Calu3 (cell line): ENCODE measurements around the gene PITPNM3. TPM values are rescaled to one million over a fixed set of nuclear protein-coding genes. Genes with fewer than 3 reads are reported as not detected.

ENCODE experiments used
- BruUV-seq: library from RNA; stranded (reverse); fragments of 400-500 nt; replicated peaks from 2 replicates; lab custom pipeline; 2021; lab: Mats Ljungman, UMichigan
- CTCF ChIA-PET: fragments of 300-600 bp; sonication (Branson Sonifier 250); formaldehyde crosslinking; loops from one replicate; lab custom pipeline; 2022; ENCODE audit warnings: antibody characterized with exemption; lab: Charles Lee
- DNase-seq: peaks from one replicate; pipeline ENCODE4 v3.0.0; 2022
- H3K27ac Mint-ChIP-seq: one replicate; pipeline ENCODE4 v1.8.0; 2022; ENCODE audit warnings: mixed read lengths; ENCODE audit not compliant: unreplicated experiment
- H3K27me3 Mint-ChIP-seq: one replicate; pipeline ENCODE4 v1.8.0; 2022; ENCODE audit warnings: mixed read lengths; ENCODE audit not compliant: unreplicated experiment
- H3K36me3 Mint-ChIP-seq: one replicate; pipeline ENCODE4 v1.8.0; 2022; ENCODE audit warnings: mild to moderate bottlenecking, moderate library complexity, mixed read lengths; ENCODE audit not compliant: insufficient read depth, unreplicated experiment
- H3K4me1 Mint-ChIP-seq: one replicate; pipeline ENCODE4 v1.8.0; 2022; ENCODE audit warnings: mild to moderate bottlenecking, low read depth, mixed read lengths; ENCODE audit not compliant: unreplicated experiment
- H3K4me3 Mint-ChIP-seq: one replicate; pipeline ENCODE4 v1.8.0; 2022; ENCODE audit warnings: mild to moderate bottlenecking, low read depth, moderate library complexity, mixed read lengths; ENCODE audit not compliant: unreplicated experiment
- H3K9me3 Mint-ChIP-seq: one replicate; pipeline ENCODE4 v1.8.0; 2022; ENCODE audit warnings: low read depth, mixed read lengths; ENCODE audit not compliant: unreplicated experiment
- intact Hi-C: fragments of 100-400 bp; cut with micrococcal nuclease; formaldehyde crosslinking; loops from one replicate; pipeline ENCODE4 v1.10.0; 2022; ENCODE audit not compliant: unreplicated experiment
- total RNA-seq: library from RNA; stranded (reverse); gene quantifications from 2 replicates; pipeline ENCODE4 v1.2.3, GENCODE V29; 2022
- TF ChIP-seq, protein P1 (sequence below): fragments of 200-600 bp; IDR thresholded peaks from one replicate; pipeline ENCODE4 v1.8.0; 2022; ENCODE audit warnings: antibody characterized with exemption; ENCODE audit not compliant: unreplicated experiment

Gene PITPNM3
- total RNA-seq, 1 experiment from 2014 or later = 10.7 TPM

DNA sequence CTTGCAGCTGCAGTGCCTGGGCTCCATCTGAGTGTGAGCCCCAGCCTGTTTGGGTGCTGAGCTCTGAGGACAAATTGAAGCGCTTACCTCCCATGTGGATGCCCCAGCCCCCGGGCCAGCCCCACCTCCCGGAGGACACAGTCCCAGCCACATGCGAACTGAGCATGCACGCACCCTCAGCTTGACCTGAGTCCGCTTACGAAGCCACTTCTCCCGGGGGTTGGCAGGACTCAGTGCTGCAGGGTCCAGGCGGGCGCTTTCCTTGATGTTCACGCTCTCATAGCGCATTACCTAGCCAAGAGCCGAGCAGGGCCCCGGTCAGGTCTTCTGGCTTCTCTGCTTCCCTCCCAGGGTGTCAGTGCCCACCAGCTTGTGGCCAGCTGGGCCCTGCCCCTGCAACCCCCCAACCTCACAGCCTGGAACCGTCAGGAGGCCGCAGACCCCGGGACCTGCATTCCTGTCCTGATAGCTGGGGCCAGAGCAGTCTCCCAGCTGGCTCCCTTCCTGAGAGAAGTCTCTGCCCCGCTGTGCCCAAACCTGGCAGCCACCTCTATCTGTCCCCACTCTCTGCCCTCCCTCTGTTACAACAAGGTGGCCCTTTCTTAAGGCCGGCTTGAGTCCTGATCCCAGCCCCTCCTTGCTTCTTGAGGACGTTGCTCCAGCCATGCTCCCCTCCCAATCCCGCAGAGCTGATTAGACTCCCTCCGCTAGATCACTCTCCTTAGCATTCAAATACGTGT lies 88.1 kb downstream of the PITPNM3 start:
- no peak overlapping the region for H3K27ac Mint-ChIP-seq
- CTCF ChIA-PET = no interaction called here
- no peaks in the 10 kb centered on the region for H3K27me3 Mint-ChIP-seq
- peaks cover 5% of the 10 kb centered on the region for H3K36me3 Mint-ChIP-seq
- peaks cover 14% of the 10 kb centered on the region for H3K4me1 Mint-ChIP-seq
- BruUV-seq = no TSS peak
- intact Hi-C loops = no loop called here
- DNase-seq = no peak
- H3K4me3 Mint-ChIP-seq = no peak overlapping the region
- TF ChIP-seq, protein P1, sequence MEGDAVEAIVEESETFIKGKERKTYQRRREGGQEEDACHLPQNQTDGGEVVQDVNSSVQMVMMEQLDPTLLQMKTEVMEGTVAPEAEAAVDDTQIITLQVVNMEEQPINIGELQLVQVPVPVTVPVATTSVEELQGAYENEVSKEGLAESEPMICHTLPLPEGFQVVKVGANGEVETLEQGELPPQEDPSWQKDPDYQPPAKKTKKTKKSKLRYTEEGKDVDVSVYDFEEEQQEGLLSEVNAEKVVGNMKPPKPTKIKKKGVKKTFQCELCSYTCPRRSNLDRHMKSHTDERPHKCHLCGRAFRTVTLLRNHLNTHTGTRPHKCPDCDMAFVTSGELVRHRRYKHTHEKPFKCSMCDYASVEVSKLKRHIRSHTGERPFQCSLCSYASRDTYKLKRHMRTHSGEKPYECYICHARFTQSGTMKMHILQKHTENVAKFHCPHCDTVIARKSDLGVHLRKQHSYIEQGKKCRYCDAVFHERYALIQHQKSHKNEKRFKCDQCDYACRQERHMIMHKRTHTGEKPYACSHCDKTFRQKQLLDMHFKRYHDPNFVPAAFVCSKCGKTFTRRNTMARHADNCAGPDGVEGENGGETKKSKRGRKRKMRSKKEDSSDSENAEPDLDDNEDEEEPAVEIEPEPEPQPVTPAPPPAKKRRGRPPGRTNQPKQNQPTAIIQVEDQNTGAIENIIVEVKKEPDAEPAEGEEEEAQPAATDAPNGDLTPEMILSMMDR = no peak
- H3K9me3 Mint-ChIP-seq = no peaks in the 10 kb centered on the region

DNA sequence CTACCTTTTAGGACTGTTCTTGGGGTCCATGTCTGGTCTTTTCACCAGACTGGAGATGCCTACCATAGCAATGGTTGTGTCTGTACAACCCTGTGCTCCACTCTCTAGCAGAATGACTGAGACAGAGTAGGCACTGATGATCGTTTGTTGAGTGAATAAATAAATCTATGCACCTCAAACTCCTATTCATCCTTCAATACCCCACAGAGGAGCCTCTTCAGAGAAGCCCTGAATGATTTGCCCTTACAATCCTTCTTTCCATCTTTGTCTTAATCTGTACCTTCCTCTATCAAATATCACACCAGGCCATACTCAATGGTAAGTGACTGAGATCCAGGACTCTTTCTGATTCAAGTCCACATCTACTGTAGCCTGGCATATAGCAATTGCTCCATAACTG lies 88.8 kb downstream of the PITPNM3 start:
- Mint-ChIP-seq H3K4me3 (no peak overlapping the region), H3K36me3 (no peaks in the 10 kb centered on the region), H3K27me3 (no peaks in the 10 kb centered on the region), H3K27ac (no peak overlapping the region), H3K4me1 (peaks cover 7% of the 10 kb centered on the region), H3K9me3 (no peaks in the 10 kb centered on the region)
- CTCF ChIA-PET = no interaction called here
- DNase-seq = no peak
- intact Hi-C loops = no loop called here
- TF ChIP-seq, protein P1 = no peak
- BruUV-seq = no TSS peak

DNA sequence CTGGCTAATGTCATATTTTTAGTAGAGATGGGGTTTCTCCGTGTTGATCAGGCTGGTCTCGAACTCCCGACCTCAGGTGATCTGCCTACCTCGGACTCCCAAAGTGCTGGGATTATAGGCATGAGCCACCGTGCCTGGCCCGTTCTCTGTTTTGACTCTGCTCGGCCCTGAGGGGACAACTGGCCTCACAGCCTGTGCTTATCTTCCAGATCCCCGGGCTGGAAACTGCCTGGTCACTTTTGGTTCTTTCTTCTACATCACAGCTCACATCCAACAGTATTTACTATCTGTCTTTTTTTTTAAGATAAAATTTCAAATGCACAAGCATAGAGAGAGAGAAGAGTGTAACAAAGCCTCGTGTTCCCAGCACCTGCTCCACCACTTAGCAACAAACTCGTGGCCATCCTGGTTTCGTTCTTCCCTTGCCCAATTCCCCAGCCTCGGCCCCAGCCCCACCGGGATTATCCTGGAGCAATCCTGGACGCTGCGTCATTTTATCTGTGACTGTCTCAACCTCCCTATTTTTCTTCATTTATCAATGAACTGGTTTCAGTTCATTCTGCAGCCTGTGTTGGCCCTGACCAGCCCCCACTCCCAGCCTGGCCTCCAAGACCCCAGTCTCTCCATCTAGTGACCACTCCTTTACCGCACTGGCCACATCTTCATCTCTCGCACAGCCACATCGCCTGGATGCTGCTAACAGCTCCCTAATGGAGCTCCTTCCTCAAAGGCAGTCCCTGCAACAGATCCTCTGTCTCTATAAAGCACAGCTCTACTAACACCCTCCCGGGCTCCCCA lies 91.0 kb downstream of the PITPNM3 start:
- CTCF ChIA-PET = interaction anchor here (0.6 kb wide), 2 partner anchors 100 to 1385 kb away, joined by 3 to 5 read pairs; no protein-coding TSS in a partner anchor

DNA sequence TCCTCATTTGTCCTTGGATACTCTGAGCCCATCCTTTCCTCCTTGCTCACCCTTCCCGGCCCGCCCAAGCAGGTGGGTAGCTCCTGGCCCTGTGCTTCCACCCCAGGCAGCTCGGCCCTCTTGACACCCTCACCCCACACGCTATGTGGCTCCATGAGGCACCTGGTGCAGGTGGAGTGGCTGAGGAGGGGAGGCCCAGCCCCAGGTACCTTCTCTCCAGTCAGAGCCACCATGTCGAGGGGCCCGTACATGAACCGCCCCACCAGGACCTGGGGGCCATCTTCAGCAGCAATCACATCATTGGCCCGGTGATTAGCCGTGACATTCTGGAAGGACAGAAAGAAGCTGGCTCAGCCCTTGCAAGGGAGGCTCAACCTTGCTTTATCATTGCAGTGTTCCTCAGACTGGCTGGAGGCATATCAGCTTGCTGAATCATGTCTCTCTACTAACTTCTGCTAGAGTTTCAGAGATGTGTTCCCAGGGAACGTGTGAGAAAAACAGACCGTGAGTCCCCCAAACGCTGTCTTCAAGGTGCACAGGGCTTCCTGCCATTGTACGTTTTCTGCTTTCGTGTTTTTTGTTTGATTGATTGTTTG lies 91.8 kb downstream of the PITPNM3 start:
- Mint-ChIP-seq H3K4me1 (no peaks in the 10 kb centered on the region), H3K4me3 (no peak overlapping the region), H3K36me3 (no peaks in the 10 kb centered on the region), H3K27me3 (no peaks in the 10 kb centered on the region), H3K9me3 (no peaks in the 10 kb centered on the region), H3K27ac (no peak overlapping the region)
- CTCF ChIA-PET = no interaction called here
- intact Hi-C loops = no loop called here
- BruUV-seq = no TSS peak
- TF ChIP-seq, protein P1 = no peak
- no peak for DNase-seq

More for the DNA sequence above, 91.0 kb downstream of the PITPNM3 start:
- DNase-seq = no peak
- Mint-ChIP-seq H3K27ac (no peak overlapping the region), H3K4me3 (no peak overlapping the region), H3K4me1 (no peaks in the 10 kb centered on the region), H3K9me3 (no peaks in the 10 kb centered on the region), H3K27me3 (no peaks in the 10 kb centered on the region), H3K36me3 (no peaks in the 10 kb centered on the region)
- TF ChIP-seq, protein P1 = no peak
- intact Hi-C loops = no loop called here
- BruUV-seq = no TSS peak
